Lower leg skin (tissue), 4 donors: Measurements from ENCODE around the gene TBL2. TPM values are rescaled to one million over a fixed set of nuclear protein-coding genes. Genes with fewer than 3 reads are reported as not detected.
"Not testable (repeated sequence)": the region's sequence is repeated elsewhere in the genome, so short reads cannot be mapped to it uniquely, and the experiment has no call there.

Source experiments
- DNase-seq, 2 donors: peaks; one replicate each; pipeline ENCODE4 v3.0.0-alpha.2; 2019; ENCODE audit warnings: low spot score in 2 of 2
- H3K4me3 ChIP-seq: fragments of 200-600 bp; sonication (generic); 2 replicates; pipeline ENCODE4 v1.5.1; 2017; ENCODE audit warnings: mild to moderate bottlenecking, low read depth; ENCODE audit not compliant: poor library complexity, severe bottlenecking
- POLR2A ChIP-seq, 2 donors: fragments of 450-650 bp; IDR thresholded peaks; one replicate each; pipeline ENCODE4 v1.6.1; 2016 to 2017; ENCODE audit warnings: antibody characterized with exemption in 2 of 2, mild to moderate bottlenecking in 1 of 2, moderate library complexity in 1 of 2
- whole genome bisulfite sequencing, 2 donors: methylation state at CpG; one replicate each; pipeline ENCODE4 v1.1.5; 2018; 5-methylcytosine and 5-hydroxymethylcytosine counted together
- intact Hi-C: fragments of 100-400 bp; cut with DNase I; formaldehyde crosslinking; loops from one replicate; pipeline ENCODE4 v1.15.0; 2023; ENCODE audit warnings: low total_unique reads
- total RNA-seq, 4 donors: library from RNA; depleted of rRNA; stranded (reverse); fragments of >200 nt; gene quantifications; one replicate each; pipeline ENCODE4 v1.1.0, GENCODE V29; 2016
- TF ChIP-seq, protein P1 (sequence below), 3 donors: fragments of 450-650 bp; IDR thresholded peaks; one replicate each; pipeline ENCODE4 v1.5.1; 2016; ENCODE audit warnings: antibody characterized with exemption in 3 of 3, mild to moderate bottlenecking in 3 of 3, moderate library complexity in 2 of 3

TBL2 gene
- total RNA-seq, 4 donors from 2014 or later, result 32.2 to 52.1 (median 40.3) TPM

DNA sequence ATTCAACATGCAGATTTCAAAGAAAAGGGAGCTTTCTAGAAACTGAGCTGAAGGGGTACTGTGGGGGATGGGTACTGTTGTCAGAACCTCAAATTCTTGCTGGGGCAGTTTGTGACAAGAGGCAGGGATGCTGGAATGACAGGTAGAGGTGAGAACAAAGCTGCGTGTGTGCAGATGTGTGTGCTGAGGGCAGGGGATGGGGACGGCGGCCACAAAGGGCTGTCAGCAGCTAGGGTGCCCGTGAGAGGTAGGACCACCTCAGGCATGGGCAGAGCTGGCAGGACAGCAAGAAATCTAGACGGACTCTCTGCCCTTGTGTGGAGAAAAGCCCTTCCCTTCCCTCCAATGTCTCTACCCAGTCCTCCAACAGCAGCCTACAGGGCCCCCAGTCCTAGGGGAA lies 41.9 kb downstream of the TBL2 start:
- 87 to 89% methylated on average over 5 of the region's 5 CpGs for WGBS, 2 donors
- no peak for TF ChIP-seq POLR2A (IDR thresholded peaks at IDR 0.05)
- TF ChIP-seq, protein P1, sequence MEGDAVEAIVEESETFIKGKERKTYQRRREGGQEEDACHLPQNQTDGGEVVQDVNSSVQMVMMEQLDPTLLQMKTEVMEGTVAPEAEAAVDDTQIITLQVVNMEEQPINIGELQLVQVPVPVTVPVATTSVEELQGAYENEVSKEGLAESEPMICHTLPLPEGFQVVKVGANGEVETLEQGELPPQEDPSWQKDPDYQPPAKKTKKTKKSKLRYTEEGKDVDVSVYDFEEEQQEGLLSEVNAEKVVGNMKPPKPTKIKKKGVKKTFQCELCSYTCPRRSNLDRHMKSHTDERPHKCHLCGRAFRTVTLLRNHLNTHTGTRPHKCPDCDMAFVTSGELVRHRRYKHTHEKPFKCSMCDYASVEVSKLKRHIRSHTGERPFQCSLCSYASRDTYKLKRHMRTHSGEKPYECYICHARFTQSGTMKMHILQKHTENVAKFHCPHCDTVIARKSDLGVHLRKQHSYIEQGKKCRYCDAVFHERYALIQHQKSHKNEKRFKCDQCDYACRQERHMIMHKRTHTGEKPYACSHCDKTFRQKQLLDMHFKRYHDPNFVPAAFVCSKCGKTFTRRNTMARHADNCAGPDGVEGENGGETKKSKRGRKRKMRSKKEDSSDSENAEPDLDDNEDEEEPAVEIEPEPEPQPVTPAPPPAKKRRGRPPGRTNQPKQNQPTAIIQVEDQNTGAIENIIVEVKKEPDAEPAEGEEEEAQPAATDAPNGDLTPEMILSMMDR (IDR thresholded peaks at IDR 0.05), result no peak
- H3K4me3 ChIP-seq, result no peak overlapping the region
- no peak for DNase-seq
- intact Hi-C loops, result no loop called here

DNA sequence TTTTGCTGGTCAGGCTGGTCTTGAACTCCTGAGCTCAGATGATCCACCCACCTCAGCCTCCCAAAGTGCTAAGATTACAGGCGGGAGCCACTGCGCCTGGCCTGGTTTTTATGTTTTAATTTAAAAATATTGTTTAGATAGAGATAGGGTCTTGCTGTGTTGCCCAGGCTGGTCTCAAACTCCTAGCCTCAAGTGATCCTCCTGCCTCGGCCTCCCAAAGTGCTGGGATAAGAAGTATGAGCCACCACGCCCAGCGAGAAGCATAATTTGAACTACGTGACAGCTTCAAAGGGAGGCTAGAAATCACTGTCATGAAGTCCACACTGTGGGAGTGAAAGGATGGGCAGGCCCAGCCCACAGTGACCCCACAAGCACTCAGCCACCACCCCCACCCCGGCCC lies 42.5 kb downstream of the TBL2 start:
- intact Hi-C loops, H3K4me3 ChIP-seq, DNase-seq: not testable (repeated sequence)
- WGBS, 2 donors, result 95 to 96% methylated on average over 7 of the region's 7 CpGs

DNA sequence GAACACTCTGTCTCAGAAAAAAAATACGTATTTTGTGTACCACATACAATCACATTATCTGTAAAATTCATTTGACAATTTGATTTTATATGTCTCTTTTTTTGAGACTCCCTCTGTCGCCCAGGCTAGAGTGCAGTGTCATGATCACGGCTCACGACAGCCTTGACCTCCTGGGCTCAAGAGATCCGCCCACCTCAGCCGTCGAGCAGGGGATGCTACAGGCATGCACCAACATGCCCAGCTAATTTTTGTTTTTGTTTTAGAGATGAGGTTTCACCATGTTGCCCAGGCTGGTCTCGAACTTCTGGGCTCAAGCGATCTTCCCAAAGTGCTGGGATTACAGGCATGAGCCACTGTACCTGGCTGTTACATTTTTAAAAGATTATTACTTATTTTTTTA lies 44.6 kb downstream of the TBL2 start:
- intact Hi-C loops, result no loop called here
- TF ChIP-seq, protein P1 (IDR thresholded peaks at IDR 0.05), result no peak
- no peak for TF ChIP-seq POLR2A (IDR thresholded peaks at IDR 0.05)
- 74% methylated on average over 9 of the region's 9 CpGs for WGBS, 2 donors
- no peak for DNase-seq
- no peak overlapping the region for H3K4me3 ChIP-seq

DNA sequence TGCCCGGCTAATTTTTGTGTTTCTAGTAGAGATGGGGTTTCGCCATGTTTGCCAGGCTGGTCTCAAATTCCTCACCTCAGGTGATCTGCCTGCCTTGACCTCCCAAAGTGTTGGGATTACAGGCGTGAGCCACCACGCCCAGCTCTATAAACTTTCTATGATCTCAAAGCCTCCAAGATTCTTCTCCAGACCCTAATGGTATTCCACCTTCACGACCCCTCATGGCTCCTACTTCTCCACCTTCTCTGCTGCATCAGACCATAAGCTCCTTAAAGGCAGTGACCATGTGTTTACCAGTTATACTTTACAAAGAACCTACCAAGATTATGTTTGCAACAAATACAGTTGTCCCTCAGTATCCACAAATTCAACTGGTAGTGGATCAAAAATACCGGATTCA lies 46.2 kb downstream of the TBL2 start:
- WGBS, 2 donors, result 95% methylated on average over 6 of the region's 6 CpGs
- no peak for TF ChIP-seq POLR2A (IDR thresholded peaks at IDR 0.05)
- TF ChIP-seq, protein P1 (IDR thresholded peaks at IDR 0.05), result no peak
- intact Hi-C loops, result no loop called here

DNA sequence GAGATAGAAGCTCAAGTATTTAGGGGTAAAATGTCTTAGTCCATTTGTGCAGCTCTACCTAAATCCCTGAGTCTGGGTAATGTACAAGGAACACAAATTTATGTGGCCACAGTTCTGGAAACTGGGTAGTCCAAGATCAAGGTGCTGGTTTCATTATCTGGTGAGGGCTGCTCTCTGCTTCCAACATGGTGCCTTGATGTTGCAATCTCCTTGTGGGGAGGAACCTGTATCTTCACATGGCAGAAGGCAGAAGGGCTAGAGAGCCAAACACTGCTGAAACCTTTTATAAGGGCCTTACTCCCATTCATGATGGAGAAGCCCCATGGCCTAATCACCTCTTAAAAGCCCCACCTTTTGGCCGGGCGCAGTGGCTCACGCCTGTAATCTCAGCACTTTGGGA lies 47.6 kb downstream of the TBL2 start:
- DNase-seq, result no peak
- TF ChIP-seq, protein P1 (IDR thresholded peaks at IDR 0.05), result no peak
- no peak for TF ChIP-seq POLR2A (IDR thresholded peaks at IDR 0.05)
- WGBS, 2 donors, result 94 to 100% methylated on average over 3 of the region's 3 CpGs
- no peak overlapping the region for H3K4me3 ChIP-seq
- intact Hi-C loops, result no loop called here

More for the DNA sequence above, 46.2 kb downstream of the TBL2 start:
- no peak overlapping the region for H3K4me3 ChIP-seq
- DNase-seq, result no peak

DNA sequence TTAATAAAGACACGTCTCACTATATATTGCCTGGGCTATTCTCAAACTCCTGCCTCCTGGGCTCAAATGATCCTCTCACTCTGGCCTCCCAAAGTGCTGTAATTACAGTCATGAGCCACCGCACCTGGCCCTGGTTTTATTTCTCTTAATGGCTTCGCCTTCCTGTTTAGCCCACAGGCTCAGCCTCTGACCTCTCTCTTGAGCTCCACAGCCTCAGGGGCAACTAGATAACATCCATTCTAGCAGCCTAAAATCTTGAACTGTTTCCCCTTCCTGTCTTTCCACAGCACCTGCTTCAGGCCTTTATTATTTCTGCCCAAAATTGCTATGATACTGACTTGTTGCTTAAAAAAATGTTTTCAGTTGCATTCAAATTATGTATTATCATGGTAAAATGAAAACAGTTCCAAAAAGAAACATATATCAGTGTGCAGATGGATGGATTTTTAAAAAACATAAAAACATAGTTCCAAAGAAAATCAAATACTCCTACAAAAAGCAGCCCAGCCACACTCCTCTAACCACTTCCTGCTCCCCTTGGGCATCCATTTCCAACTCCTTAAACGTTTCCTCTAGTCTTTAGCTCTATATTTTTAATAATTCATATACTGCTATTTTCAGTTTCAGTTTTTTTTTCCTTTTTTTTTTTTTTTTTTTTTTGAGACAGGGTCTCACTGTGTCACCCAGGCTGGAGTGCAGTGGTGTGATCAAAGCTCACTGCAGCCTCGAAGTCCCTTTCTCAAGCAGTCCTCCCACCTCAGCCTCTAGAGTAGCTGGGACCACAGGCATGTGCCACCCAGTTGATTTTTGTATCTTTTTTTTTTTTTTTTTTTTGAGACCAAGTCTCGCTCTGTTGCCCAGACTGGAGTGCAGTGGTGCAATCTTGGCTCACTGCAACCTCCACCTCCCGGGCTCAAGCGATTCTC lies 51.2 kb downstream of the TBL2 start:
- TF ChIP-seq POLR2A (IDR thresholded peaks at IDR 0.05), result no peak
- TF ChIP-seq, protein P1 (IDR thresholded peaks at IDR 0.05), result no peak
- 64 to 70% methylated on average over 8 of the region's 8 CpGs for WGBS, 2 donors
- intact Hi-C loops, result no loop called here
- DNase-seq, result no peak
- H3K4me3 ChIP-seq, result no peak overlapping the region

DNA sequence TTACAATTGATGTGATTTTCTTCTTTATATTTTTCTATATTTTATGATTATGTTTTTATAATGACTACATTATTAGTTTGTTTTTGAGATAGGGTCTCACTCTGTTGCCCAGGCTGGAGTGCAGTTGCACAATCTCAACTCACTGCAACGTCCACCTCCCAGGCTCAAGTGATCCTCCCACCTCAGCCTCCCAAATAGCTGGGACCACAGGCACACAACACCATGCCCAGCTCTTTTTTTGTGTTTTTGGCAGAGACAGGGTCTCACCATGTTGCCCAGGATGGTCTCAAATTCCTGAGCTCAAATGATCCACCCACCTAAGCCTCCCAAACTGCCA lies 52.3 kb downstream of the TBL2 start:
- WGBS, 2 donors, result 63 to 76% methylated on average over 1 of the region's 1 CpG
- DNase-seq, intact Hi-C loops, H3K4me3 ChIP-seq: not testable (repeated sequence)
